ENCODE measurements around the gene INHBE.

INHBE gene

GRCh38 chr12:57461917-57462250, 6.8 kb downstream of the INHBE start:
- DNase-seq: no peak

GRCh38 chr12:57462251-57462911, 7.3 kb downstream of the INHBE start:
- peak; percentile 87 for DNase-seq

GRCh38 chr12:57462912-57463253, 7.8 kb downstream of the INHBE start:
- DNase-seq: no peak

- no peak for DNase-seq
These were observed 9.5 kb downstream of the INHBE start for GRCh38 chr12:57464569-57464968.

DNA sequence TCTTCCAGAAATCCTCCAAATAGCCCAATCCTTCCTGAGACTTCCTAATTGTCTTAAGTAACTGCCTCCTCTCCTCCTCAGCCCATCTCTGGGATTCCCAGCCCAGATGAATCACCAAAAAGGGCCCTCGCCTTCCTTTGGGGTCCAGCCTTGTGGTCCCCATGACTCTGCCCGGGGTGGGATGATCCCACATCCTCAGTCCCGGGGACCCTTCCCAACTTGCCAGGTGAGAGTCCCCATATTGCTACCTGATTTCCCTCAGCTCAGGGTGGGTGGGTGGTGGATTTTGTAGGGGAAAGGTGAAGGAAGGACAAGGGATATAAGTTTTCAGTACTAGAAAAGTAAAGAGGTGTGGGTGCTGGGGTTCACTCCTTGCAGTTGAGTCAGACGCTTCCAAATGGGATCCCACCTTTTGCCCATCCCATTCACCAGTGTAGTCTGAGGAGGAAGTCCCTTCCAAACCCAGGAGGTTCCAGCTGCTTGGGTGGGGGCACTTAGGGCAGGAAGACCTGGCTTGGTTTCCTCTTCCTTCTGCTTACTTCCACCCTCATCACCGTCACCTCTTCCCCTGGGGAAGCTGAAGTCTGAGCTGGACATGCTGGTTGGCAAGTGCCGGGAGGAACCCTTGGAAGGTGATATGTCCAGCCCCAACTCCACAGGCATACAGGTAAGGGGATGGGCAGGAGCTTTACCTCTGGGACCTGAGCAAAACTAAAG, 10.1 kb downstream of the INHBE start:
- DNase-seq: no peak

DNA sequence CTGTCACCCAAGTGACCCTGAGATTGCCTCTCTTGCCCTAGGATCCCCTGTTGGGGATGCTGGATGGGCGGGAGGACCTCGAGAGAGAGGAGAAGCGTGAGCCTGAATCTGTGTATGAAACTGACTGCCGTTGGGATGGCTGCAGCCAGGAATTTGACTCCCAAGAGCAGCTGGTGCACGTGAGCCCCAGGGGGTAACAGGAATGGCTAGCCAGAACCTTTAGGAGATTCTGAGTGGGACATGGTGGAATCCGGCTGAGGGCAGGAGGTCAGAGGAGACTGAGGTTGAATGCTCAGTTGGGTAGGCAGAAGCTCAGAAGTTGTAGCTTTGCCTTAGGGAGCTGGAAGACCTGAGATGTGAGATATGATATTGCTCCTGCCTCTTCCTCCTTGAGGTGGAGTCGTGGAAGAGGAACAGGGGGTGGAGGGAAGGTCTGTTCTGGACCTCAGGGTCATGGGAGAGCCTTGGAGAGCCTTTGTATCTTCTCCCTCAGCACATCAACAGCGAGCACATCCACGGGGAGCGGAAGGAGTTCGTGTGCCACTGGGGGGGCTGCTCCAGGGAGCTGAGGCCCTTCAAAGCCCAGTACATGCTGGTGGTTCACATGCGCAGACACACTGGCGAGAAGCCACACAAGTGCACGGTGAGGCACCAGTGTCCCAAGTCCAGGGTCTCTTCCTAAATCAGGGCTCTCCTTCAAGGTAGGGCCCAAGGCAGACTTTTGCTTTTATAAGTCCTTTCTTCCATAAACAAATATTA, 10.8 kb downstream of the INHBE start:
- DNase-seq: no peak

- DNase-seq: no peak
These were observed 12.2 kb downstream of the INHBE start for GRCh38 chr12:57467212-57467874.

DNA sequence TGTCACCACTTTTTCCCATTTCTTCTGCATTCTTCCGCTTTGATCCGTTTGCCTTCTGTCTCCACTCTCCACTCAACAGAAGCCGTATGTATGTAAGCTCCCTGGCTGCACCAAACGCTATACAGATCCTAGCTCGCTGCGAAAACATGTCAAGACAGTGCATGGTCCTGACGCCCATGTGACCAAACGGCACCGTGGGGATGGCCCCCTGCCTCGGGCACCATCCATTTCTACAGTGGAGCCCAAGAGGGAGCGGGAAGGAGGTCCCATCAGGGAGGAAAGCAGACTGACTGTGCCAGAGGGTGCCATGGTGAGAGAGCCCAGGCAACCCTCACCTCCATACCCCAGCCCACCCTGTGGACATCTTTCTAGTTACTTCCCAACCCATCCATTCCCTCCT, 12.8 kb downstream of the INHBE start:
- no peak for DNase-seq

- no peak for DNase-seq
These were observed 14.4 kb downstream of the INHBE start for GRCh38 chr12:57469296-57470164.

DNA sequence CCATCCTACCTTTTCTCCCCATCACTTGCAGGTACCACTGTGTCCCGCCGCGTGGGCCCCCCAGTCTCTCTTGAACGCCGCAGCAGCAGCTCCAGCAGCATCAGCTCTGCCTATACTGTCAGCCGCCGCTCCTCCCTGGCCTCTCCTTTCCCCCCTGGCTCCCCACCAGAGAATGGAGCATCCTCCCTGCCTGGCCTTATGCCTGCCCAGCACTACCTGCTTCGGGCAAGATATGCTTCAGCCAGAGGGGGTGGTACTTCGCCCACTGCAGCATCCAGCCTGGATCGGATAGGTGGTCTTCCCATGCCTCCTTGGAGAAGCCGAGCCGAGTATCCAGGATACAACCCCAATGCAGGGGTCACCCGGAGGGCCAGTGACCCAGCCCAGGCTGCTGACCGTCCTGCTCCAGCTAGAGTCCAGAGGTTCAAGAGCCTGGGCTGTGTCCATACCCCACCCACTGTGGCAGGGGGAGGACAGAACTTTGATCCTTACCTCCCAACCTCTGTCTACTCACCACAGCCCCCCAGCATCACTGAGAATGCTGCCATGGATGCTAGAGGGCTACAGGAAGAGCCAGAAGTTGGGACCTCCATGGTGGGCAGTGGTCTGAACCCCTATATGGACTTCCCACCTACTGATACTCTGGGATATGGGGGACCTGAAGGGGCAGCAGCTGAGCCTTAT, 15.3 kb downstream of the INHBE start:
- DNase-seq: no peak

DNA sequence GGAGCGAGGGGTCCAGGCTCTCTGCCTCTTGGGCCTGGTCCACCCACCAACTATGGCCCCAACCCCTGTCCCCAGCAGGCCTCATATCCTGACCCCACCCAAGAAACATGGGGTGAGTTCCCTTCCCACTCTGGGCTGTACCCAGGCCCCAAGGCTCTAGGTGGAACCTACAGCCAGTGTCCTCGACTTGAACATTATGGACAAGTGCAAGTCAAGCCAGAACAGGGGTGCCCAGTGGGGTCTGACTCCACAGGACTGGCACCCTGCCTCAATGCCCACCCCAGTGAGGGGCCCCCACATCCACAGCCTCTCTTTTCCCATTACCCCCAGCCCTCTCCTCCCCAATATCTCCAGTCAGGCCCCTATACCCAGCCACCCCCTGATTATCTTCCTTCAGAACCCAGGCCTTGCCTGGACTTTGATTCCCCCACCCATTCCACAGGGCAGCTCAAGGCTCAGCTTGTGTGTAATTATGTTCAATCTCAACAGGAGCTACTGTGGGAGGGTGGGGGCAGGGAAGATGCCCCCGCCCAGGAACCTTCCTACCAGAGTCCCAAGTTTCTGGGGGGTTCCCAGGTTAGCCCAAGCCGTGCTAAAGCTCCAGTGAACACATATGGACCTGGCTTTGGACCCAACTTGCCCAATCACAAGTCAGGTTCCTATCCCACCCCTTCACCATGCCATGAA, 16.0 kb downstream of the INHBE start:
- DNase-seq: no peak

DNA sequence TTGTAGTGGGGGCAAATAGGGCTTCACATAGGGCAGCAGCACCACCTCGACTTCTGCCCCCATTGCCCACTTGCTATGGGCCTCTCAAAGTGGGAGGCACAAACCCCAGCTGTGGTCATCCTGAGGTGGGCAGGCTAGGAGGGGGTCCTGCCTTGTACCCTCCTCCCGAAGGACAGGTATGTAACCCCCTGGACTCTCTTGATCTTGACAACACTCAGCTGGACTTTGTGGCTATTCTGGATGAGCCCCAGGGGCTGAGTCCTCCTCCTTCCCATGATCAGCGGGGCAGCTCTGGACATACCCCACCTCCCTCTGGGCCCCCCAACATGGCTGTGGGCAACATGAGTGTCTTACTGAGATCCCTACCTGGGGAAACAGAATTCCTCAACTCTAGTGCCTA, 16.6 kb downstream of the INHBE start:
- DNase-seq: no peak

DNA sequence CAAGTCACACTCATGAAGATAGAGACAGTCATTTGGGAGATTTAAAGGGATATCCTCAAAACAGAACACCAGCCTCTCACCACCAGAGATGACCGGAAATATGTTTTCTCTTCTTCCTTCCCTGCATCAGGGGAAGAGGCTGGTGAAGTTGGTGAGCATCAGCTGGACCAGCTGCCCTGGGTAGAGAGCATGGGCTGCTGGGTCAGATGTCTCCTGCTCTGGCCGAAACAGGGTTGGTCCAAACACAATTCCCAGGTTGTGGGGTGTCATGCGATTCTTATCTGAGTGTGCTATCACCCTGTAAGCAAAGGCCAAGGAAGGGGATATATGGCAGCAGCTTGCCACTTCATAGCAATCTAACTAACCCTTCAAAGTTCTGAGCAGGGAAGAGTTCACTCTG, 17.3 kb downstream of the INHBE start:
- DNase-seq: no peak

- no peak for DNase-seq
These were observed 18.3 kb downstream of the INHBE start for GRCh38 chr12:57473392-57473791.

GRCh38 chr12:57473886-57474285, 18.8 kb downstream of the INHBE start:
- no peak for DNase-seq

DNA sequence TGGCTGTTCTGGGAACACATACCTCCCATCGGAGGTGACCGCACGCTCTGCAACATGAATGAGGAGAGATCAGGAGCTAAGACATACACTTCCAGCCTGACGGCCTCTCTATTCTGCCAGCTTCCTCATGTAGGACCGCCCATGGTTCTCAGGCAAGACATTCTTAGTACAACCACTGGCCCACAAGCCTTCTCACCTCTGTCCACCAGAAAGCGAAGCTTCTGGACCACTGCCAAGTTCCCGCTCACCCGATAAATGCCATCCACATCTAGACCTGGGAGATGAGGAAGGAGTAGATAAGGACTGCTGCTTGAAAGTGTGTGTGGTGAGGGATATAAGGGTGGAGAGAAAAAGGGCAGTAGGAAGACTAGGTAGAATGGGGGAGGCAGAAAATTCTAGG, 19.3 kb downstream of the INHBE start:
- no peak for DNase-seq

DNA sequence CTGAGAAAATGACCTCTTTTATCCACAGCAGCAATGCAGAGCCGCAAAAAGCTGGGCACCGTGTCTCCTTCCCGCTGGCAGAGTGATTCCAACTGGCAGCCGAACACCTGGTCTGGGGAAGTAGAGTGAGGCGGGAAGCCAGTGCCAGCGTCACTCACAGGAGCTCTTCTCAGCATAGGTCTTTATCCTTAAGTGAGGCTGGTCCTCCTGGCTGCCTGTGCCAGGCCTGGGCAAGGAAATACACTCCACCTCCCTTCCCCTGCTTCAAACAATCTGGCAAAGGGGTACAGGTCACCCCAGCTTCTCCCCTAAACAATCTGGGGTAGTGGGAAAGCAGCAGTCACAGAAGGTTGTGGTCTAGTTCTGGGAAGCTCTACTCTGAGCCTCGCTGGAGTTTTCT, 19.8 kb downstream of the INHBE start:
- no peak for DNase-seq

- no peak for DNase-seq
These were observed 20.4 kb downstream of the INHBE start for GRCh38 chr12:57475271-57476161.

DNA sequence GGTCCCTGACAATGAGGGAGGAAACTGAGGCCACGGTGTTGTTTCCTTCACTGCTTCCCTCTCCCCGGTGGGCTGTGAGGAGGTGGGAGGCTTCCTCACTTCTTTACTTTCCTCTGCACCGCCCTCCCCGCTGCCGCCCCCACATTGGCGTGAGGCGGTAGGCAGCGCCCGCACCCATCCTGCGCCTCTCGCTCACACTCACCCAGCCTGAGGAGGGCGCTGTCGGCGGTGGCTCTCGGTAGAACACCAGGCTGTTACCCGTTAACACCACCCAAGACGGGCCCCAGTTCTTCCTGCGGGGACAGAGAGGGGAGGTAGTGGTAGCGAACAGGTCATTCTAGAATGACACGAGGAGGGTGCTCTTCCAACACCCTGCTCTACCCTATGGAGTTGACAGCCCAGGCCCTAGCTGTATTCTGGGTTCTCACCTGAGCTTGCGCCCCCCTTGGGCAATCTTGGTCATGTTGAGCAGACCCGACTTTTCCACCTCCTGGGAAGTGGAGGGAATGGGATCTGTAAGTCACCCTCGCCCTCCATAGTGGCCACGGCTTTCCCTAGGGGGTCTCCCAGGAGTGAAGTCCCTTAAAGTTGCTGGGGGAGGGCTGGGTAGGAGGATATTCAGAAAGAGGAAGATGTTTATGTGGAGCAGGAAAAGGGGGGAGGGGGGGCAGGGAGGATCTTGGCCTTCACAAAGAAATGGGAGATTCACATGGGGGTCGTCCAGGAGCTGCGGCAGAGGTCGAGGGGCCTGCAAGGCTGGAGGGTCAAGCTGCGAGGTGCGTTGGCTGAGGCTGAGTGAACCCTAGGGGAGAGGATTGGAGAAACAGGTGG, 21.3 kb downstream of the INHBE start:
- peak; percentile 77 for DNase-seq

Measured in stimulated activated CD4-positive, alpha-beta T cell treated with anti-CD3 and anti-CD28 coated beads, Interleukin-4, amount 100 ng/mL, for 1 hour (primary cell).